Thoracic aorta (tissue), 2 donors: ENCODE data around the gene COLQ. TPM values are rescaled to one million over a fixed set of nuclear protein-coding genes. Genes with fewer than 3 reads are reported as not detected.

Source experiments
- ATAC-seq: fragments of 150-250 bp; one replicate; pipeline ENCODE4 v1.8.0; 2017; ENCODE audit warnings: low read depth; ENCODE audit not compliant: insufficient number of reproducible peaks, low FRiP score
- DNase-seq: peaks from one replicate; pipeline ENCODE4 v3.0.0-alpha.2; 2020; ENCODE audit warnings: low spot score
- H3K27ac ChIP-seq, 2 donors: fragments of 200-600 bp; sonication (generic); 1 replicate in 1 of 2; 2 replicates in 1 of 2; pipeline ENCODE4 v1.5.1; 2016; ENCODE audit warnings: mild to moderate bottlenecking in 2 of 2, moderate library complexity in 2 of 2
- H3K27me3 ChIP-seq: fragments of 200-600 bp; sonication (generic); replicated peaks from 2 replicates; pipeline ENCODE4 v1.6.0; 2016; ENCODE audit warnings: mild to moderate bottlenecking; ENCODE audit not compliant: insufficient read depth
- H3K36me3 ChIP-seq: fragments of 200-600 bp; sonication (generic); one replicate; pipeline ENCODE4 v1.5.1; 2016
- H3K4me1 ChIP-seq, 2 donors: fragments of 200-600 bp; sonication (generic); 1 replicate in 1 of 2; 2 replicates in 1 of 2; pipeline versions ENCODE4 v1.5.1 to v1.6.0; 2016; ENCODE audit warnings: low read depth in 2 of 2, mild to moderate bottlenecking in 1 of 2; ENCODE audit not compliant: control insufficient read depth in 1 of 2
- H3K4me3 ChIP-seq: fragments of 200-600 bp; sonication (generic); 2 replicates; pipeline ENCODE4 v1.5.1; 2016; ENCODE audit warnings: mild to moderate bottlenecking
- H3K9me3 ChIP-seq: fragments of 200-600 bp; sonication (generic); 2 replicates; pipeline ENCODE4 v1.5.1; 2016
- total RNA-seq, 2 donors: library from RNA; depleted of rRNA; stranded (reverse); fragments of >200 nt; gene quantifications; one replicate each; pipeline versions ENCODE4 v1.1.0 to v1.2.3, GENCODE V29; 2016
- TF ChIP-seq, protein P1 (sequence below): fragments of 200-600 bp; sonication (generic); IDR thresholded peaks from one replicate; pipeline ENCODE4 v1.5.1; 2019; ENCODE audit warnings: antibody characterized with exemption

Gene COLQ
- total RNA-seq, 2 donors from 2014 or later, result 3.2 to 9.3 TPM

DNA sequence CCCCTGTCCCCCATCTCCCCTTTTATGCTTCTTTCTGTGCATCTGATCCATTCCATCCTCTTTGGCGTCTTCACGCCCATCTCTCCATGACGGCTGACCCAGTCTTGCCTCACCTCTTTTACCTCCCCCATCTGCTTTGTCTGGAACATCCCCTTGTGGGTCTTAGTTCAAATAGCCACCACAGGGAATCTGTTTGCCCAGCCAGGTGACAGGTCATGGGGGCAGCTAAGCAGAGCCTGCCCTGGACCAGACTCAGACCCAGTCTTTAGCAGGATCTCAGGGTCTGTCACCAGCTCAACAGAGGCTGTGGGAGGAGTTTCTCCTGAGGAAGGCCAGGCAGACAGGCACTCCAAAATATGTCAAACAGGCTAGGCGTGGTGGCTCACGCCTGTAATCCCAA lies 28.1 kb downstream of the COLQ start:
- ATAC-seq (no peak), DNase-seq (no peak)
- no peaks in the 10 kb centered on the region for H3K9me3 ChIP-seq
- no peaks in the 10 kb centered on the region for H3K36me3 ChIP-seq
- H3K4me1 ChIP-seq, result peaks cover 0 to 12% of the 10 kb centered on the region in 2 donors
- H3K27me3 ChIP-seq, result no peaks in the 10 kb centered on the region
- H3K4me3 ChIP-seq, result no peak overlapping the region
- TF ChIP-seq, protein P1, sequence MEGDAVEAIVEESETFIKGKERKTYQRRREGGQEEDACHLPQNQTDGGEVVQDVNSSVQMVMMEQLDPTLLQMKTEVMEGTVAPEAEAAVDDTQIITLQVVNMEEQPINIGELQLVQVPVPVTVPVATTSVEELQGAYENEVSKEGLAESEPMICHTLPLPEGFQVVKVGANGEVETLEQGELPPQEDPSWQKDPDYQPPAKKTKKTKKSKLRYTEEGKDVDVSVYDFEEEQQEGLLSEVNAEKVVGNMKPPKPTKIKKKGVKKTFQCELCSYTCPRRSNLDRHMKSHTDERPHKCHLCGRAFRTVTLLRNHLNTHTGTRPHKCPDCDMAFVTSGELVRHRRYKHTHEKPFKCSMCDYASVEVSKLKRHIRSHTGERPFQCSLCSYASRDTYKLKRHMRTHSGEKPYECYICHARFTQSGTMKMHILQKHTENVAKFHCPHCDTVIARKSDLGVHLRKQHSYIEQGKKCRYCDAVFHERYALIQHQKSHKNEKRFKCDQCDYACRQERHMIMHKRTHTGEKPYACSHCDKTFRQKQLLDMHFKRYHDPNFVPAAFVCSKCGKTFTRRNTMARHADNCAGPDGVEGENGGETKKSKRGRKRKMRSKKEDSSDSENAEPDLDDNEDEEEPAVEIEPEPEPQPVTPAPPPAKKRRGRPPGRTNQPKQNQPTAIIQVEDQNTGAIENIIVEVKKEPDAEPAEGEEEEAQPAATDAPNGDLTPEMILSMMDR, result no peak
- no peak overlapping the region for H3K27ac ChIP-seq

DNA sequence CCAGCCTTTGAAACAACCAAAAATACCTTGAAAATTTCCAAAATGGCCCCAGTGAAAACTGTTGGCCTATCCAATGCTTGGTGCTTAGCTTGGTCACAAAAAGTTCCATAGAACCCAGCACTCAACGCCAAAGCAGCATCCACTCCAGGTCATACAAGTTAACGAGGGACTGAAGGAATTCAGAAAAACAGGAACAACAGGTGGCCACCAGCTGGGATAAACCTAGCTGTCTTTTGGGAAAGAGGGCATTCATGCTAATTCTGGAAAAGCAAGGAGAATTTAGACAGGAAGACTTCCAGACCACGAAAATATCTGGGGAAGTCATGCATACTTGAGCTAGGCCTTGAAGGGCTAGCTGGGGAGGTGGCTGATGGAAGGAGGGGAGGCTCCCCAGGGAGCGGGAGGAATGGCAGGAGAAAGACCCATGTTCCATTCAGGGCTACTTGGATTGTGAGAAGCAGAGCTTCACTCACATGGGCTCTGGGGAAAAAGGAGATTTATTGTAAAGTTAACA lies 28.6 kb downstream of the COLQ start:
- peaks cover 2% of the 10 kb centered on the region for H3K36me3 ChIP-seq
- no peaks in the 10 kb centered on the region for H3K9me3 ChIP-seq
- DNase-seq, result no peak
- H3K27me3 ChIP-seq, result no peaks in the 10 kb centered on the region
- TF ChIP-seq, protein P1, result no peak
- H3K27ac ChIP-seq, result no peak overlapping the region
- ATAC-seq, result no peak
- H3K4me3 ChIP-seq, result no peak overlapping the region
- H3K4me1 ChIP-seq, result peaks cover 0 to 12% of the 10 kb centered on the region in 2 donors

- Histone ChIP-seq H3K4me3 (no peak overlapping the region), H3K27ac (no peak overlapping the region), H3K27me3 (no peaks in the 10 kb centered on the region), H3K4me1 (peaks cover 0 to 11% of the 10 kb centered on the region in 2 donors), H3K9me3 (no peaks in the 10 kb centered on the region), H3K36me3 (peaks cover 8% of the 10 kb centered on the region)
- DNase-seq (no peak), ATAC-seq (no peak)
- TF ChIP-seq, protein P1, result no peak
These were observed 30.4 kb downstream of the COLQ start for GRCh38 chr3:15491143-15491542.

GRCh38 chr3:15490158-15490557 lies 31.3 kb downstream of the COLQ start:
- Histone ChIP-seq H3K27me3 (no peaks in the 10 kb centered on the region), H3K4me3 (no peak overlapping the region), H3K4me1 (peaks cover 0 to 1% of the 10 kb centered on the region in 2 donors), H3K27ac (no peak overlapping the region), H3K36me3 (peaks cover 8% of the 10 kb centered on the region), H3K9me3 (no peaks in the 10 kb centered on the region)
- no peak for DNase-seq
- ATAC-seq, result no peak
- TF ChIP-seq, protein P1, result no peak

DNA sequence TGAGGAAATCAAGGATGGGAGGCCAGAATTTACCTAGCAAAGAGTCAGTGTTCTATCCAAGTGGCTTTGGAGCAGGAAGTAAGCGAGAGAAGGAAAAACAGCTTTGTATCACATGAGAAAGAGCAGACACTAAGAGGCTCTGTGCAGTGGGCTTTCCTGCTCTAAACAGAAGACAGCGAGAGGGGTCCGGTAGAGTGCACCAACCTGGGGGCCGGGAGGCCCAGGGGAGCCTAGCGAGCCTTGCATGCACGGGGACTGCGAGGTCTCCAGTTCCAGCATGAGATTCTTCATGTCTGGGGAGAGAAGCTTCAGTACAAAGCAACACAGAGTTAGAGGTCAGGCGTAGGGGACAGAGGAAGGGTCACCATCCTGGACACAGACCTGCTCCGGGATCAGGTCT lies 33.5 kb downstream of the COLQ start:
- Histone ChIP-seq H3K27me3 (no peaks in the 10 kb centered on the region), H3K36me3 (peaks cover 8% of the 10 kb centered on the region), H3K9me3 (no peaks in the 10 kb centered on the region), H3K27ac (no peak overlapping the region), H3K4me1 (no peaks in the 10 kb centered on the region), H3K4me3 (no peak overlapping the region)
- DNase-seq (no peak), ATAC-seq (no peak)
- TF ChIP-seq, protein P1, result no peak
